Smooth muscle cell (in vitro differentiated cells): ENCODE results near the gene LRRC73. TPM values are rescaled to one million over a fixed set of nuclear protein-coding genes. Genes with fewer than 3 reads are reported as not detected.

Source experiments
- DNase-seq: peaks from one replicate; lab custom pipeline; 2025; ENCODE audit not compliant: unreplicated experiment; lab: John Stamatoyannopoulos, UW
- H2AFZ ChIP-seq: fragments of 200-600 bp; sonication (generic); 2 replicates; pipeline ENCODE4 v1.6.0; 2016; ENCODE audit warnings: antibody characterized with exemption, low read depth, mild to moderate bottlenecking
- H3F3A ChIP-seq: fragments of 200-600 bp; sonication (generic); 2 replicates; pipeline ENCODE4 v1.6.0; 2017; ENCODE audit warnings: antibody characterized with exemption, low read depth
- H3K27ac ChIP-seq: fragments of 200-600 bp; sonication (generic); 2 replicates; pipeline ENCODE4 v1.5.1; 2016; ENCODE audit warnings: low read depth, mild to moderate bottlenecking
- H3K27me3 ChIP-seq: fragments of 200-600 bp; sonication (generic); 2 replicates; pipeline ENCODE4 v1.6.1; 2016; ENCODE audit warnings: low read depth, mild to moderate bottlenecking
- H3K36me3 ChIP-seq: fragments of 200-600 bp; sonication (generic); 2 replicates; pipeline ENCODE4 v1.5.1; 2016; ENCODE audit warnings: low read depth
- H3K4me1 ChIP-seq: fragments of 200-600 bp; sonication (generic); 2 replicates; pipeline ENCODE4 v1.5.1; 2016; ENCODE audit warnings: low read depth
- H3K4me2 ChIP-seq: fragments of 200-600 bp; sonication (generic); 2 replicates; pipeline ENCODE4 v1.6.0; 2016; ENCODE audit warnings: mild to moderate bottlenecking
- H3K4me3 ChIP-seq: fragments of 200-600 bp; sonication (generic); 2 replicates; pipeline ENCODE4 v1.5.1; 2016; ENCODE audit warnings: mild to moderate bottlenecking
- H3K79me2 ChIP-seq: fragments of 200-600 bp; sonication (generic); 2 replicates; pipeline ENCODE4 v1.6.0; 2016; ENCODE audit warnings: low read depth, mild to moderate bottlenecking
- H3K9ac ChIP-seq: fragments of 200-600 bp; sonication (generic); 2 replicates; pipeline ENCODE4 v1.6.0; 2016; ENCODE audit warnings: low read depth
- H3K9me3 ChIP-seq: fragments of 200-600 bp; sonication (generic); replicated peaks from 2 replicates; pipeline ENCODE4 v1.5.1; 2016; ENCODE audit warnings: low read depth
- H4K20me1 ChIP-seq: fragments of 200-600 bp; sonication (generic); 2 replicates; pipeline ENCODE4 v1.6.0; 2016; ENCODE audit warnings: low read depth
- CTCF ChIP-seq: fragments of 200-600 bp; sonication (generic); IDR thresholded peaks from 2 replicates; pipeline ENCODE4 v1.5.1; 2017; ENCODE audit warnings: borderline replicate concordance, mild to moderate bottlenecking, antibody characterized with exemption; ENCODE audit not compliant: insufficient read depth, poor library complexity, severe bottlenecking
- WGBS: methylation state at CpG from one replicate; pipeline ENCODE4 v1.1.7; 2016; ENCODE audit warnings: low lambda C conversion rate; 5-methylcytosine and 5-hydroxymethylcytosine counted together
- polyA plus RNA-seq: library from polyadenylated mRNA; unstranded; fragments of >200 nt; fragmentation: Nextera tagmentation; extraction: Ambion mirVana; gene quantifications from 2 replicates; pipeline ENCODE4 v1.2.1, GENCODE V29; 2016
- total RNA-seq: library from RNA; depleted of rRNA; stranded (reverse); fragments of >200 nt; gene quantifications from 2 replicates; pipeline ENCODE4 v1.2.3, GENCODE V29; 2014

LRRC73 gene
- total and polyA plus RNA-seq, 2 experiments from 2014 or later: 2.1 to 2.2 TPM

- no peaks in the 10 kb centered on the region for H3K36me3 ChIP-seq
Measured at GRCh38 chr6:43505718-43506117, 4.4 kb downstream of the LRRC73 start.

GRCh38 chr6:43504756-43505593 lies 5.2 kb downstream of the LRRC73 start:
- Histone ChIP-seq H3K9me3 (no peaks in the 10 kb centered on the region), H3K4me3 (no peak overlapping the region), H3K79me2 (no peaks in the 10 kb centered on the region), H3K27ac (no peak overlapping the region), H4K20me1 (no peaks in the 10 kb centered on the region), H3K27me3 (no peaks in the 10 kb centered on the region), H3K4me2 (no peak overlapping the region), H2AFZ (no peak overlapping the region), H3F3A (no peaks in the 10 kb centered on the region), H3K9ac (no peak overlapping the region), H3K36me3 (no peaks in the 10 kb centered on the region), H3K4me1 (peaks cover 2% of the 10 kb centered on the region)
- 96% methylated on average over 24 of the region's 26 CpGs for WGBS
- no peak for TF ChIP-seq CTCF
- no peak for DNase-seq

More at GRCh38 chr6:43505718-43506117, 4.4 kb downstream of the LRRC73 start:
- DNase-seq: no peak
- no peak overlapping the region for H2AFZ ChIP-seq
- H3K4me3 ChIP-seq: no peak overlapping the region
- peaks cover 3% of the 10 kb centered on the region for H3F3A ChIP-seq
- 89% methylated on average over 6 of the region's 6 CpGs for WGBS
- H3K27me3 ChIP-seq: no peaks in the 10 kb centered on the region
- no peak overlapping the region for H3K4me2 ChIP-seq
- H3K9ac ChIP-seq: no peak overlapping the region
- H4K20me1 ChIP-seq: no peaks in the 10 kb centered on the region
- H3K4me1 ChIP-seq: peaks cover 2% of the 10 kb centered on the region
- no peaks in the 10 kb centered on the region for H3K9me3 ChIP-seq
- TF ChIP-seq CTCF: no peak
- H3K79me2 ChIP-seq: no peaks in the 10 kb centered on the region
- no peak overlapping the region for H3K27ac ChIP-seq

- H3K79me2 ChIP-seq: no peaks in the 10 kb centered on the region
- no peaks in the 10 kb centered on the region for H3K27me3 ChIP-seq
- H3K4me2 ChIP-seq: no peak overlapping the region
- TF ChIP-seq CTCF: no peak
- H3K9ac ChIP-seq: no peak overlapping the region
- H3F3A ChIP-seq: no peaks in the 10 kb centered on the region
- H3K36me3 ChIP-seq: no peaks in the 10 kb centered on the region
- no peak overlapping the region for H3K27ac ChIP-seq
- no peak overlapping the region for H2AFZ ChIP-seq
- no peak for DNase-seq
- H3K9me3 ChIP-seq: no peaks in the 10 kb centered on the region
- H3K4me3 ChIP-seq: no peak overlapping the region
- WGBS: 97% methylated on average over 8 of the region's 8 CpGs
- H4K20me1 ChIP-seq: no peaks in the 10 kb centered on the region
- peaks cover 2% of the 10 kb centered on the region for H3K4me1 ChIP-seq
Measured at GRCh38 chr6:43503443-43503842, 6.7 kb downstream of the LRRC73 start.

- no peaks in the 10 kb centered on the region for H3K9me3 ChIP-seq
- no peaks in the 10 kb centered on the region for H4K20me1 ChIP-seq
- H3K27ac ChIP-seq: no peak overlapping the region
- WGBS: 96% methylated on average over 4 of the region's 4 CpGs
- no peak overlapping the region for H3K4me2 ChIP-seq
- H3K79me2 ChIP-seq: no peaks in the 10 kb centered on the region
- H3K36me3 ChIP-seq: no peaks in the 10 kb centered on the region
- no peak overlapping the region for H3K4me3 ChIP-seq
- no peak overlapping the region for H3K9ac ChIP-seq
- peaks cover 2% of the 10 kb centered on the region for H3K4me1 ChIP-seq
- H3F3A ChIP-seq: no peaks in the 10 kb centered on the region
- no peaks in the 10 kb centered on the region for H3K27me3 ChIP-seq
- no peak for DNase-seq
- no peak overlapping the region for H2AFZ ChIP-seq
- no peak for TF ChIP-seq CTCF
Measured at GRCh38 chr6:43502666-43503065, 7.5 kb downstream of the LRRC73 start.
